K562 (cell line): ENCODE data around the gene SCUBE1. TPM values are rescaled to one million over a fixed set of nuclear protein-coding genes. Genes with fewer than 3 reads are reported as not detected.

Experiments used
- CBX8 ChIP-seq: fragments of 200-600 bp; sonication (generic); IDR thresholded peaks from 2 replicates; pipeline ENCODE4 v1.6.1; 2012; ENCODE audit warnings: borderline replicate concordance, mixed run types, low read depth, mild to moderate bottlenecking, moderate library complexity, mixed read lengths, low read length, control low read depth, inconsistent platforms; ENCODE audit not compliant: poor library complexity, severe bottlenecking; ENCODE audit errors: extremely low read depth
- CHAMP1 ChIP-seq: fragments of 450-650 bp; IDR thresholded peaks from 2 replicates; pipeline ENCODE4 v1.6.1; 2016; ENCODE audit warnings: mild to moderate bottlenecking
- ETV5 ChIP-seq: sonication (generic); formaldehyde crosslinking; IDR thresholded peaks from 2 replicates; pipeline ENCODE4 v1.4.0; 2020; ENCODE audit warnings: low read depth, mild to moderate bottlenecking, missing genetic modification reagents
- KLF10 ChIP-seq: fragments of 250-450 bp; sonication (Bioruptor Pico); IDR thresholded peaks from 2 replicates; pipeline ENCODE4 v1.6.1; 2021; ENCODE audit warnings: matching md5 sums
- LEF1 ChIP-seq: fragments of 450-650 bp; IDR thresholded peaks from 2 replicates; pipeline ENCODE4 v1.6.1; 2016; ENCODE audit warnings: mild to moderate bottlenecking
- MAFG ChIP-seq: fragments of 450-650 bp; conservative IDR thresholded peaks from 2 replicates; pipeline ENCODE4 v1.6.1; 2016; ENCODE audit warnings: missing genetic modification characterization, missing compliant biosample characterization
- NCOA6 ChIP-seq: fragments of 450-650 bp; IDR thresholded peaks from 2 replicates; pipeline ENCODE4 v1.6.1; 2017; ENCODE audit warnings: mild to moderate bottlenecking
- PHF8 ChIP-seq: fragments of 200-600 bp; sonication (generic); IDR thresholded peaks from 2 replicates; pipeline ENCODE4 v1.6.1; 2012; ENCODE audit warnings: mixed run types, mild to moderate bottlenecking, inconsistent platforms, low read length, moderate library complexity, borderline replicate concordance
- RBM25 ChIP-seq: fragments of 200-400 bp; formaldehyde crosslinking; IDR thresholded peaks from 2 replicates; pipeline ENCODE4 v1.6.1; 2018; ENCODE audit warnings: low read length, low read depth, moderate library complexity; ENCODE audit not compliant: severe bottlenecking
- TBL1XR1 ChIP-seq, 2 experiments: IDR thresholded peaks; 2 replicates each; pipeline ENCODE4 v1.6.1; 2012; ENCODE audit warnings: improper control_type of control experiment in 2 of 2, low read length in 2 of 2, mild to moderate bottlenecking in 1 of 2
- ZBTB33 ChIP-seq: sonication (generic); formaldehyde crosslinking; IDR thresholded peaks from 2 replicates; pipeline ENCODE4 v1.8.1; 2023; ENCODE audit warnings: mild to moderate bottlenecking, missing genetic modification reagents
- ZFP30 ChIP-seq: fragments of 250-450 bp; sonication (Bioruptor Pico); IDR thresholded peaks from 2 replicates; pipeline ENCODE4 v1.8.0; 2022; ENCODE audit warnings: moderate library complexity, mild to moderate bottlenecking, inconsistent platforms, borderline replicate concordance
- ZNF212 ChIP-seq: fragments of 450-650 bp; formaldehyde crosslinking; IDR thresholded peaks from 2 replicates; pipeline ENCODE4 v1.4.0; 2020; ENCODE audit warnings: mild to moderate bottlenecking
- ZNF217 ChIP-seq: sonication (generic); formaldehyde crosslinking; IDR thresholded peaks from 2 replicates; pipeline ENCODE4 v1.8.0; 2022; ENCODE audit warnings: mild to moderate bottlenecking, missing genetic modification reagents
- ZNF274 ChIP-seq: IDR thresholded peaks from 2 replicates; pipeline ENCODE4 v1.6.1; 2011; ENCODE audit warnings: low read depth, mild to moderate bottlenecking, low read length, moderate library complexity, borderline replicate concordance
- polyA plus RNA-seq, 8 experiments: library from polyadenylated mRNA; depleted of rRNA in 4 of 8; stranded (reverse) in 5 of 8; unstranded in 3 of 8; fragments of >200 nt; fragmentation: Nextera tagmentation in 2 of 8; fragmentation: Illumina TruSeq in 1 of 8; extraction: Ambion mirVana in 2 of 8; extraction: Trizol in 1 of 8; gene quantifications; 2 replicates each; pipeline versions ENCODE4 v1.2.1 to v1.2.3, GENCODE V29; 2011 to 2014; ENCODE audit warnings: inconsistent platforms in 1 of 8, missing spikeins in 1 of 8
- total RNA-seq, 7 experiments: library from RNA; depleted of rRNA in 6 of 7; stranded (reverse); fragments of >200 nt in 6 of 7; fragmentation: Illumina TruSeq in 2 of 7; extraction: Trizol in 2 of 7; gene quantifications; 2 replicates each; pipeline versions ENCODE4 v1.2.1 to v1.2.3, GENCODE V29; 2011 to 2021; ENCODE audit warnings: low replicate concordance in 1 of 7
- TF ChIP-seq, protein P1 (sequence below): conservative IDR thresholded peaks from 2 replicates; pipeline ENCODE4 v1.6.1; 2011; ENCODE audit warnings: low read depth, mild to moderate bottlenecking, low read length; ENCODE audit not compliant: control insufficient read depth
- TF ChIP-seq, protein P2 (sequence below), 3 experiments: fragments of 200-800 bp in 1 of 3; fragments of 250-450 bp in 1 of 3; fragments of 450-650 bp in 1 of 3; sonication (Bioruptor Pico) in 1 of 3; sonication (Bioruptor generic) in 1 of 3; formaldehyde crosslinking in 1 of 3; IDR thresholded peaks; 2 replicates each; pipeline versions ENCODE4 v1.6.1 to v1.8.0; 2016 to 2022; ENCODE audit warnings: mild to moderate bottlenecking in 2 of 3, missing genetic modification characterization in 2 of 3, missing compliant biosample characterization in 1 of 3, moderate library complexity in 1 of 3

Gene SCUBE1
- total and polyA plus RNA-seq, 9 of the 15 experiments (the other 6 are each of a cell fraction or from before 2014, with no cell fraction given), result 0.03 to 0.47 (median 0.29) TPM; not detected in 6

DNA sequence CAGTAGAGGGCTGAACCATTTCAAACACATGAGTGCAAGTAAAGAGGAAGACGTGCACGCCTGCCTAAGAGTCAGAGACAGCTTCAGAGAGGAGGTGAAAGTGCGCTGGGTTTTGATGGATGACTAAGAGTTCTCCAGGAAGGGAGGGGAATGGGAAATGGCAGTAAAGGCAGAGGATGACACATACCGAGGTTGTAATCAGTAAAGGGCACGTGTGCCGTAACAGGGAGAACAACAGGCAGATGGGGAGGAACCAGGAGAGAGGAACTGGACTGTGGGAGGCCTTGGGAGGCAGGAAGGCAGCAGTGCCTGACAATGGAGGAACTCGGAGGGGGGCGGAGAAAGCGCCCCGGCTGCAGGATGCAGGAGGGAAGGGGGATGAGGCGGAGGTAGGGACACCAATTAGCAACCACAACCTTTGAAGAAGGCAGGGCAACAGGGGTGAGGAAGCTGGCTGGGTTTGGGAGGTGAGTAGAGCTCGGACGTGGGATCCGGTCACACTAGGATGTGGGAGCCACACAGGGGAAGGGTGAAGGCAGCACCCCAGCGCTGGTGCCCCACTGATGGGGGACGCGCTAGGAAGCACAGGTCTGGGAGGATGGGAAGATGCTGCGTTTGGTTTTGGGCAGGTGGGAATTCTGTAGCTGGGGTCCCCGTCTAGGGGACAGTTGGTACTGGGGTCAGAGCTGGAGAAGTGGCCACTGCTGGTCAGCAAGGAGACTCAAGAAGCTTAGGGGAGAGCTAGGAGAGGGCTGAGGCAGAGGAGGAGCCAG is 67.4 kb downstream of the SCUBE1 start (continued):
- TF ChIP-seq ZBTB33 (CRISPR knock-in tag), result no peak
- TF ChIP-seq ZNF217, result no peak
- no peak for TF ChIP-seq CBX8
- no peak for TF ChIP-seq CHAMP1
- peak; percentile 14; the same call in 1 of the 2 replicates for TF ChIP-seq MAFG (tag)
- TF ChIP-seq, protein P1, sequence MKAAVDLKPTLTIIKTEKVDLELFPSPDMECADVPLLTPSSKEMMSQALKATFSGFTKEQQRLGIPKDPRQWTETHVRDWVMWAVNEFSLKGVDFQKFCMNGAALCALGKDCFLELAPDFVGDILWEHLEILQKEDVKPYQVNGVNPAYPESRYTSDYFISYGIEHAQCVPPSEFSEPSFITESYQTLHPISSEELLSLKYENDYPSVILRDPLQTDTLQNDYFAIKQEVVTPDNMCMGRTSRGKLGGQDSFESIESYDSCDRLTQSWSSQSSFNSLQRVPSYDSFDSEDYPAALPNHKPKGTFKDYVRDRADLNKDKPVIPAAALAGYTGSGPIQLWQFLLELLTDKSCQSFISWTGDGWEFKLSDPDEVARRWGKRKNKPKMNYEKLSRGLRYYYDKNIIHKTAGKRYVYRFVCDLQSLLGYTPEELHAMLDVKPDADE, result no peak
- TF ChIP-seq ZFP30, result no peak
- TF ChIP-seq NCOA6, result no peak
- no peak for TF ChIP-seq LEF1
- TF ChIP-seq, protein P2, sequence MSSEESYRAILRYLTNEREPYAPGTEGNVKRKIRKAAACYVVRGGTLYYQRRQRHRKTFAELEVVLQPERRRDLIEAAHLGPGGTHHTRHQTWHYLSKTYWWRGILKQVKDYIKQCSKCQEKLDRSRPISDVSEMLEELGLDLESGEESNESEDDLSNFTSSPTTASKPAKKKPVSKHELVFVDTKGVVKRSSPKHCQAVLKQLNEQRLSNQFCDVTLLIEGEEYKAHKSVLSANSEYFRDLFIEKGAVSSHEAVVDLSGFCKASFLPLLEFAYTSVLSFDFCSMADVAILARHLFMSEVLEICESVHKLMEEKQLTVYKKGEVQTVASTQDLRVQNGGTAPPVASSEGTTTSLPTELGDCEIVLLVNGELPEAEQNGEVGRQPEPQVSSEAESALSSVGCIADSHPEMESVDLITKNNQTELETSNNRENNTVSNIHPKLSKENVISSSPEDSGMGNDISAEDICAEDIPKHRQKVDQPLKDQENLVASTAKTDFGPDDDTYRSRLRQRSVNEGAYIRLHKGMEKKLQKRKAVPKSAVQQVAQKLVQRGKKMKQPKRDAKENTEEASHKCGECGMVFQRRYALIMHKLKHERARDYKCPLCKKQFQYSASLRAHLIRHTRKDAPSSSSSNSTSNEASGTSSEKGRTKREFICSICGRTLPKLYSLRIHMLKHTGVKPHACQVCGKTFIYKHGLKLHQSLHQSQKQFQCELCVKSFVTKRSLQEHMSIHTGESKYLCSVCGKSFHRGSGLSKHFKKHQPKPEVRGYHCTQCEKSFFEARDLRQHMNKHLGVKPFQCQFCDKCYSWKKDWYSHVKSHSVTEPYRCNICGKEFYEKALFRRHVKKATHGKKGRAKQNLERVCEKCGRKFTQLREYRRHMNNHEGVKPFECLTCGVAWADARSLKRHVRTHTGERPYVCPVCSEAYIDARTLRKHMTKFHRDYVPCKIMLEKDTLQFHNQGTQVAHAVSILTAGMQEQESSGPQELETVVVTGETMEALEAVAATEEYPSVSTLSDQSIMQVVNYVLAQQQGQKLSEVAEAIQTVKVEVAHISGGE (CRISPR knock-in tag; IDR thresholded peaks at IDR 0.05), result peak in 1 of 3 experiments; percentile 30; a peak in 1 of 6 replicates
- TF ChIP-seq TBL1XR1 (IDR thresholded peaks at IDR 0.05; ENCODE audit: low read length in 2 of 2), result no peak
- TF ChIP-seq ETV5 (CRISPR knock-in tag), result no peak
- no peak for TF ChIP-seq PHF8
- no peak for TF ChIP-seq ZNF212 (CRISPR knock-in tag)
- TF ChIP-seq ZNF274, result no peak
- TF ChIP-seq KLF10 (CRISPR knock-in tag), result no peak
- no peak for TF ChIP-seq RBM25
